ENCODE results near the gene ADAMTSL5.

GRCh38 chr19:1495799-1496713 is 16.8 kb downstream of the ADAMTSL5 start:
- TF ChIP-seq POLR2AphosphoS5 (IDR thresholded peaks at IDR 0.05; ENCODE audit: low read depth, low read length) (no peak), TAF1 (IDR thresholded peaks at IDR 0.05; ENCODE audit: borderline replicate concordance, low read depth, low read length) (no peak), POLR2A (IDR thresholded peaks at IDR 0.05; ENCODE audit: low read depth, low read length) (no peak)
